Stimulated activated CD4-positive, alpha-beta T cell treated with anti-CD3 and anti-CD28 coated beads, Interleukin-12 subunit alpha, Interleukin-12 subunit beta, amount 100 ng/mL, for 4 hours (primary cell): ENCODE measurements around the gene FBXO10.

ENCODE experiments used
- DNase-seq: peaks from one replicate; pipeline ENCODE4 v3.0.0-alpha.2; 2020

Gene FBXO10

GRCh38 chr9:37587521-37587920 is 11.3 kb upstream of the FBXO10 start:
- no peak for DNase-seq

- no peak for DNase-seq
These were observed 7.4 kb upstream of the FBXO10 start for GRCh38 chr9:37583522-37584121.

- DNase-seq, result no peak
These were observed 6.5 kb upstream of the FBXO10 start for GRCh38 chr9:37582548-37583157.

GRCh38 chr9:37575511-37575914 is 667 bp downstream of the FBXO10 start:
- no peak for DNase-seq

- no peak for DNase-seq
These were observed 1.2 kb downstream of the FBXO10 start for GRCh38 chr9:37575001-37575400.

GRCh38 chr9:37574241-37574721 is 1.9 kb downstream of the FBXO10 start:
- no peak for DNase-seq

GRCh38 chr9:37571282-37571681 is 4.9 kb downstream of the FBXO10 start:
- DNase-seq, result no peak

GRCh38 chr9:37566716-37567115 is 9.5 kb downstream of the FBXO10 start:
- DNase-seq, result no peak

GRCh38 chr9:37565661-37566618 is 10.2 kb downstream of the FBXO10 start:
- DNase-seq, result no peak

GRCh38 chr9:37564916-37565315 is 11.3 kb downstream of the FBXO10 start:
- no peak for DNase-seq

- no peak for DNase-seq
These were observed 12.2 kb downstream of the FBXO10 start for GRCh38 chr9:37563806-37564513.

GRCh38 chr9:37562826-37563225 is 13.4 kb downstream of the FBXO10 start:
- no peak for DNase-seq

GRCh38 chr9:37561682-37562081 is 14.5 kb downstream of the FBXO10 start:
- no peak for DNase-seq

- no peak for DNase-seq
These were observed 16.2 kb downstream of the FBXO10 start for GRCh38 chr9:37559855-37560592.

GRCh38 chr9:37559125-37559524 is 17.1 kb downstream of the FBXO10 start:
- DNase-seq, result no peak

- DNase-seq, result no peak
These were observed 20.4 kb downstream of the FBXO10 start for GRCh38 chr9:37555786-37556185.

GRCh38 chr9:37554318-37554717 is 21.9 kb downstream of the FBXO10 start:
- DNase-seq, result no peak

GRCh38 chr9:37551888-37552287 is 24.3 kb downstream of the FBXO10 start:
- no peak for DNase-seq

GRCh38 chr9:37551468-37551867 is 24.7 kb downstream of the FBXO10 start:
- no peak for DNase-seq

- no peak for DNase-seq
These were observed 25.4 kb downstream of the FBXO10 start for GRCh38 chr9:37550781-37551180.

GRCh38 chr9:37549527-37549926 is 26.7 kb downstream of the FBXO10 start:
- no peak for DNase-seq

- no peak for DNase-seq
These were observed 28.8 kb downstream of the FBXO10 start for GRCh38 chr9:37547328-37547878.
